Measurements from ENCODE around the gene NIT1. TPM values are rescaled to one million over a fixed set of nuclear protein-coding genes. Genes with fewer than 3 reads are reported as not detected.

Gene NIT1
- total RNA-seq, 4 donors from 2014 or later: 16.9 to 28.6 (median 22.1) TPM

DNA sequence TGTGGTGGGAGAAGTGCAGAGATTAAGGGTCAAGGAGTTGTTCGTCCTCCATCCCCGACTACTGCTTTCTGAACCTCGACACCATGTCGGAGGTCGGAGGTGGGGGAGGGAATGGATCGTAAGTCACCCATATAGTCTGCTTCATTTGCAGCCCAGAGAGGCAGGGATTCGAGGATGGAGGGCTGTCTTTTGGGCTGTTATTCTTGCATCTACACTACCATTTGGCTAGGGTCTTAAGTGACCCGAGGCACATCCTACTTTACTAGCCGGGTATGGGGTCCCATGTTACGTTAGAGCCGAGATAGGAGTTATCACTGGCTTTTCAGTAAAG is 42.0 kb downstream of the NIT1 start:
- peaks cover 0 to 64% (median 8%) of the 10 kb centered on the region in 3 donors for H3K36me3 ChIP-seq

DNA sequence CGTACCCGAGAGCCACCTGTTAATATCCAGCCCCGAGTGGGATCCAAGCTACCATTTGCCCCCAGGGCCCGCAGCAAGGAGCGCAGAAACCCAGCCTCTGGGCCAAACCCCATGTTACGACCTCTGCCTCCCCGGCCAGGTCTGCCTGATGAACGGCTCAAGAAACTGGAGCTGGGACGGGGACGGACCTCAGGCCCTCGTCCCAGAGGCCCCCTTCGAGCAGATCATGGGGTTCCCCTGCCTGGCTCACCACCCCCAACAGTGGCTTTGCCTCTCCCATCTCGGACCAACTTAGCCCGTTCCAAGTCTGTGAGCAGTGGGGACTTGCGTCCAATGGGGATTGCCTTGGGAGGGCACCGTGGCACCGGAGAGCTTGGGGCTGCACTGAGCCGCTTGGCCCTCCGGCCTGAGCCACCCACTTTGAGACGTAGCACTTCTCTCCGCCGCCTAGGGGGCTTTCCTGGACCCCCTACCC is 42.8 kb downstream of the NIT1 start:
- no peak for DNase-seq

More for the DNA sequence above, 42.0 kb downstream of the NIT1 start:
- Histone ChIP-seq H3K27me3 (no peaks in the 10 kb centered on the region), H3K4me1 (peaks cover 13 to 59% (median 26%) of the 10 kb centered on the region in 3 donors), H3K27ac (peak overlapping the region; percentile 87 to 96 (median 94)), H3K4me3 (peak overlapping the region; percentile 77 to 99 (median 84)), H3K9me3 (no peaks in the 10 kb centered on the region)
- intact Hi-C loops (cut with DNase I): no loop called here
- WGBS, 2 donors: 14% methylated on average over 7 of the region's 11 CpGs
- no peak for DNase-seq
- no peak for TF ChIP-seq POLR2A (IDR thresholded peaks at IDR 0.05)
- TF ChIP-seq, protein P1, sequence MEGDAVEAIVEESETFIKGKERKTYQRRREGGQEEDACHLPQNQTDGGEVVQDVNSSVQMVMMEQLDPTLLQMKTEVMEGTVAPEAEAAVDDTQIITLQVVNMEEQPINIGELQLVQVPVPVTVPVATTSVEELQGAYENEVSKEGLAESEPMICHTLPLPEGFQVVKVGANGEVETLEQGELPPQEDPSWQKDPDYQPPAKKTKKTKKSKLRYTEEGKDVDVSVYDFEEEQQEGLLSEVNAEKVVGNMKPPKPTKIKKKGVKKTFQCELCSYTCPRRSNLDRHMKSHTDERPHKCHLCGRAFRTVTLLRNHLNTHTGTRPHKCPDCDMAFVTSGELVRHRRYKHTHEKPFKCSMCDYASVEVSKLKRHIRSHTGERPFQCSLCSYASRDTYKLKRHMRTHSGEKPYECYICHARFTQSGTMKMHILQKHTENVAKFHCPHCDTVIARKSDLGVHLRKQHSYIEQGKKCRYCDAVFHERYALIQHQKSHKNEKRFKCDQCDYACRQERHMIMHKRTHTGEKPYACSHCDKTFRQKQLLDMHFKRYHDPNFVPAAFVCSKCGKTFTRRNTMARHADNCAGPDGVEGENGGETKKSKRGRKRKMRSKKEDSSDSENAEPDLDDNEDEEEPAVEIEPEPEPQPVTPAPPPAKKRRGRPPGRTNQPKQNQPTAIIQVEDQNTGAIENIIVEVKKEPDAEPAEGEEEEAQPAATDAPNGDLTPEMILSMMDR (IDR thresholded peaks at IDR 0.05): no peak

DNA sequence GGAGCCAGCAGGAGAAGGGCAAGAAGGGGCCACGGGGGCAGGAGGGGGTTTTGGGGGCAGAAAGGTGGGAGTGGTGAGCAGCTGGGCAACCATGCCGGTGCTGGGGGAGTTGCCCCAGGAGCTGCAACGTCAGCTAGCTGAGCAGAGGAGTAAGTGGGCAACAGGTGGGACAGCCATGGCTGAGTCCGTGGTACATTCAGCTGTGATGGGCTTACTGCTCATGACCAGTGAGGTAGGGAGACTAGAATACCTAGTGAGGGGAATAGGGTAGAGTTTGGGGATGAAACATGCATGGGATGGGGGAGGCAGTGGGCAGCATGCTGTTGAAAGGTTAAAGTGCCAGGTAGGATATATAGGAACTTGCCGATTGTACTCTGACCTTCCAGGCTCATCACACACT is 43.7 kb downstream of the NIT1 start:
- no peak for DNase-seq
- intact Hi-C loops (cut with DNase I): no loop called here
- TF ChIP-seq, protein P1 (IDR thresholded peaks at IDR 0.05): no peak
- no peak for TF ChIP-seq POLR2A (IDR thresholded peaks at IDR 0.05)
- 88 to 91% methylated on average over 4 to 5 of the region's 5 CpGs for WGBS, 2 donors
- H3K36me3 ChIP-seq: peaks cover 0 to 66% (median 8%) of the 10 kb centered on the region in 3 donors
- H3K9me3 ChIP-seq: no peaks in the 10 kb centered on the region
- peaks cover 20 to 58% (median 33%) of the 10 kb centered on the region in 3 donors for H3K4me1 ChIP-seq
- H3K27ac ChIP-seq: no peak overlapping the region
- H3K4me3 ChIP-seq: no peak overlapping the region
- no peaks in the 10 kb centered on the region for H3K27me3 ChIP-seq

More for the DNA sequence above, 42.8 kb downstream of the NIT1 start:
- 92 to 93% methylated on average over 14 to 18 of the region's 22 CpGs for WGBS, 2 donors
- intact Hi-C loops (cut with DNase I): no loop called here
- Histone ChIP-seq H3K4me3 (peak overlapping the region in 2 of 4 donors; percentile 80 to 89), H3K27ac (no peak overlapping the region), H3K36me3 (peaks cover 0 to 67% (median 8%) of the 10 kb centered on the region in 3 donors), H3K4me1 (peaks cover 19 to 59% (median 33%) of the 10 kb centered on the region in 3 donors), H3K9me3 (no peaks in the 10 kb centered on the region), H3K27me3 (no peaks in the 10 kb centered on the region)
- TF ChIP-seq, protein P1 (IDR thresholded peaks at IDR 0.05): no peak
- no peak for TF ChIP-seq POLR2A (IDR thresholded peaks at IDR 0.05)

DNA sequence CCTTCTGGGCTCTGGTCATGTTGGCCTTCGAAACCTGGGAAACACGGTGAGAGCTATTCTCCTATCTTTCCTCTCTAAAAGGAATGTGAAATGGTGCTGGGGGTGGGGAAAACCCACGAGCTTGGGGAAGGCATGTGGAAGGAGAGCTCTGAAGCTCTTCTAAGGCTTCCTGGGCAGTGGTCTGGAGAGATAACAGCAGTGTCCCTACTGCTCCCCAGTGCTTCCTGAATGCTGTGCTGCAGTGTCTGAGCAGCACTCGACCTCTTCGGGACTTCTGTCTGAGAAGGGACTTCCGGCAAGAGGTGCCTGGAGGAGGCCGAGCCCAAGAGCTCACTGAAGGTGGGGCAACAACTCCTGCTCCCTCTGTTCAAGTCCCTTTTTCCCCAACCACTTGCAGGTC is 44.1 kb downstream of the NIT1 start:
- Histone ChIP-seq H3K4me3 (no peak overlapping the region), H3K9me3 (no peaks in the 10 kb centered on the region), H3K27ac (no peak overlapping the region), H3K36me3 (peaks cover 0 to 62% (median 8%) of the 10 kb centered on the region in 3 donors), H3K27me3 (no peaks in the 10 kb centered on the region), H3K4me1 (peaks cover 21 to 62% (median 36%) of the 10 kb centered on the region in 3 donors)
- intact Hi-C loops (cut with DNase I): no loop called here
- 71 to 74% methylated on average over 4 to 7 of the region's 7 CpGs for WGBS, 2 donors
- TF ChIP-seq, protein P1 (IDR thresholded peaks at IDR 0.05): no peak
- no peak for TF ChIP-seq POLR2A (IDR thresholded peaks at IDR 0.05)
- no peak for DNase-seq

DNA sequence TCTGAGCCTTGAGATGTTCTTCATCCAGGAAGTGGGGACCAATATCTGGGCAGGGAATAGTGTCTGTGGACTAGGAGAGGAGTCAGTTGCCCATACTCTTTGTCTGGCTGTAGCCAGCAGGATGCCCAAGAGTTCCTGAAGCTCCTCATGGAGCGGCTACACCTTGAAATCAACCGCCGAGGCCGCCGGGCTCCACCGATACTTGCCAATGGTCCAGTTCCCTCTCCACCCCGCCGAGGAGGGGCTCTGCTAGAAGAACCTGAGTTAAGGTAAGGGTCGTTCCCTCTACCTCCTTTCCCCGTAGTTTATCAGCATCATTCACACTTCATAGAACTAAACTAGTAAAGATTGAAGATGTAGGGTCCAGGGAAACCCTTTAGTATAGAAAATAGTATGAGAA is 44.9 kb downstream of the NIT1 start:
- no peak for DNase-seq
- no peaks in the 10 kb centered on the region for H3K9me3 ChIP-seq
- TF ChIP-seq, protein P1 (IDR thresholded peaks at IDR 0.05): no peak
- no peak for TF ChIP-seq POLR2A (IDR thresholded peaks at IDR 0.05)
- peaks cover 0 to 55% (median 6%) of the 10 kb centered on the region in 3 donors for H3K36me3 ChIP-seq
- no peaks in the 10 kb centered on the region for H3K27me3 ChIP-seq
- intact Hi-C loops (cut with DNase I): no loop called here
- no peak overlapping the region for H3K4me3 ChIP-seq
- peaks cover 29 to 70% (median 43%) of the 10 kb centered on the region in 3 donors for H3K4me1 ChIP-seq
- WGBS, 2 donors: 89 to 97% methylated on average over 9 to 10 of the region's 10 CpGs
- H3K27ac ChIP-seq: no peak overlapping the region
